NOMO-1 (cell line): ENCODE results near the gene DDA1.

Experiments used
- DNase-seq, 2 experiments: peaks; one replicate each; lab custom pipeline; 2025; ENCODE audit not compliant: unreplicated experiment in 2 of 2; lab: John Stamatoyannopoulos, UW

DDA1 gene

DNA sequence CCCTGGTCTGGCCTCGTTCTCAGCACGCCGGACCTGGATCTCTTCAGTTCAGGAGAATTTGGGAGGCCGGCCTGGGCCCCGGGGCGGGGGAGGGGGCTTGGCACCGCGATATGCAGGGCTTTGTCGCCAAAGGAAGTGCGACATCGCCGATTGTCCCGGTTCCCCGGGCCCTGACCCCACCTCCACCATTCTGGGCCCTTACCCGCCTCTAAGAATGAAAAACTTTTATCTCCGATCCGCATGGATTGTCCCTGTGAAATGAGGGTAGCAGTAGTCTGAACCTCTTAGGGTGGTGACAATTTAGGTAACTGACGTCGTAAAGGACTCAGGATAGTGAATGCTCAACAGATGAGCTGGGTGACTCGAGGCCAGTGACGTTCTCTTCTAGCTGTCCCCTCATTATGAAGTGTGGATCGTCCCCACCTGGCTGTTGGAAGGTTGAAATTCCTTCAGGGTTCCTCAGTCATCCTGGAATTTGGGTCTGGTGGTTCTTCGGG, 650 bp downstream of the DDA1 start:
- DNase-seq = peak in 1 of 2 experiments; percentile 15

DNA sequence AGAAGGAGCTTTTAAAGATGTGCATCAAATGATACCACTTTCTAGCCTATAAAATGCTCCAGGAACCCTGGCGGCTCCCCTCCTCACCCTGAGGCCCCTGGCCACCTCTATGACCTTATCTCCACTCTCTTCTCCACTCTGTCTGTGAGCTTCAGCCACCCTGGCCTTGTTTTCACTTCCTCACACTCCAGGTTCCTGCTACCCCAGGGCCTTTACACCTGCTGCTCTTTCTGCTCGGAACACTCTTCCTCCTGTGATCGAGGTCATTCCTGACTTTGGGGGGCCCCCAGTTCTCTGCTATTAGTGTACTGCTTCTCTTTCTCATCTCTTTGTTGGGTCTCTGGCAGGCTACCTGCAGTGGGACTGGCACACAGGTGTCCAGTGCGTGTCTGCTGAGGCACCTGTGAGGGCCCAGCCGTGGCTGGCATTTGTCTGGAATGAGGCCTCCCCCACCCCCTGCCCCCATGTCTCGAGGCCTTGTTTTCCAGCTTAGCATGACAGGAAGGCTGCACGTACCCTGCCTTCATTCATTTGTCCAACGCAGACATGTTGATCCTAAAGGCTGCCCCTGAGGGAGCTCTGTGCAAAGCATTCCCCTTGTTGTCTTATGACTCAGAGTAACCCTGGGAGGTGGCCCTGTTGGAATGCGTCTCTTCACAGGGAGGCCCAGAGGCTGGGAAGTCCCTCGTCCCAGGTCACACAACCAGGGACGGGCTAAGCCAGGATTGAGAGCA, 2.3 kb downstream of the DDA1 start:
- DNase-seq = no peak

DNA sequence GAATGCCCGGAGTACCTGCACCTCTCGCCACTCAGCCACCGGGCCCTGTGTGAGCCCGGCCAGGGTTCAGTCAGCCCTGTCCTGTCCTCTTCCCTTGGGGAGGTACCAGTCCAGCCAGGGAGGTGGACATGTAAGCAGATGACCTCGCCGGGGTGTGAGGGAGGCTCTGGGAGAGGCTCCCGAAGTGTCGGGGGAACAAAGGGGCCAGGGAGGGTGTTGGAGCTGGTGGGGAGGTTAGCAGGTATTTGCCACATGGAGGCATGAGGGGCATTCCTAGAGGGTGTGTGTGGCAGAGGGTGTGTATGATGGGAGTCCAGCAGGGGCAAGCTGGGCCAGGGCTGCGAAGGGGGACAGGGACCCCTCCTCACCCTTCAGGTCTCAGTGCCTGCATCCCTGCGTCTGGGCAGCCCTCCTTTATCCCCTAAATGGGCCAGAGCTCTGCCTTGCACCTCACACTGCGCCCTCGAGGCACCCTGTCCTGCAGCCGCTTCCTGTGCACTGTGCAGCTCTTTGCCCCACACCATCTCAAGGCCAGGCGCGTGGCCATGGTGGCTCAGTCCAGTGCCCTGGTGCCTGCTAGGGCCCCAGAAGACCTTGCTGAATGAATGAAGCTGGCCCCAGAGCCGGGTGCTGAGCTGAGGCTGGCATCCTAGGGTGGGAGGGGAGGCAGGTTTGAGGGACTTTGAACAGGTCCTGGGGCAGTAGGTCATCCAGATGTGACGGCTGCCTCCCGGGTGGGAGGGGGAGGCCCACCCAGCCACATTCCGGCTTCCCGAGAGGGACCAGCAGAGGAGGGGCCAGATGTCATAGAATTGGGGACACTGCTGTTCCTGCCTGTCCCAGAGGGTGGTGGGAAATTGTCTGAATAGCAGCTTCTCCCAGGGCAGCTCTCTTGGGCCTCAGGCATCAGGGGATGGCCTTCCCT, 3.1 kb downstream of the DDA1 start:
- no peak for DNase-seq

DNA sequence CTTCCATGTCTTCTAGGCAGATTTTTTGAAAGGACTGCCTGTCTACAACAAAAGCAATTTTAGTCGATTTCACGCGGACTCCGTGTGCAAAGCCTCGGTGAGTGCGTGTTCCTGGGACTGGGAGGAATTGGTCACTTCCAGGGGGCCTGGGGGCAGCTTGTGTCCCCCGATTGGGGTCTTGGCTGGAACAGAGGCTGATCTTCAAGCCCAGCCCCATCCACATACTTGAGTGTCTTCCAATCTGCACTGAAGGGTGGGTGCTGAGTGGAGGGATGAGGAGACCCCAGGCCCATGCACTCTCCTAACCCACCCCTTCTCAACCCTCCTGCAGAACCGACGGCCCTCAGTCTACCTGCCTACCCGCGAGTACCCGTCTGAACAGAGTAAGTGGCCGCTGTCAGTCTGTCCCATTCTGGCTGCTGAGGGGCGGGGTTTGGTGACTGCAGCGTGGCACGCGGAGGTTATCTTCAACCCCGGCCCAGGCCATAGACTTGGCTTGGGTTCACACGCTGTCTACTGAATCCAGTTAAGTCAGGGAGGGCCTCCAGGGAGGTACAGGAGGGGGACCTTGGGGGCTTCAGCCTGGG, 4.7 kb downstream of the DDA1 start:
- no peak for DNase-seq

DNA sequence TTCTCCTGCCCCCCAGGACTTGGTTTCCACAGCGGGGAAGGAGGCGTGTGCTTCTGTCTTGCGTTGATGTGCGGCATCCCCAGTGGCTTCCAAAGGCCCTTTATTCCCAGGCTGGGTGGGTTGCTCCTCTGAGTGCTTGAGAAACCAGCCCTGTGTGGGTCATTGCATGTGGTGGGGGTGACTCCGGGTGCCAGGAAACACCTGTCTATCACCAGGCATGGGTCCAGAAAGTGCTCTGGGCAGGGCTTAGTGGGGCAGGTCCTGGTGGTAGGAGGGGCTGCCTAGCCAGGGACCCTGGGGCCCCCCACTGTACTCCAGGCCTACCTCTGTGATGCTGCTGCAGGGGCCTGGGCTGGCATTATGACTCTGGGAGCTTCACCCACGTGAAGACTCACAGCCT, 9.6 kb downstream of the DDA1 start:
- no peak for DNase-seq

DNA sequence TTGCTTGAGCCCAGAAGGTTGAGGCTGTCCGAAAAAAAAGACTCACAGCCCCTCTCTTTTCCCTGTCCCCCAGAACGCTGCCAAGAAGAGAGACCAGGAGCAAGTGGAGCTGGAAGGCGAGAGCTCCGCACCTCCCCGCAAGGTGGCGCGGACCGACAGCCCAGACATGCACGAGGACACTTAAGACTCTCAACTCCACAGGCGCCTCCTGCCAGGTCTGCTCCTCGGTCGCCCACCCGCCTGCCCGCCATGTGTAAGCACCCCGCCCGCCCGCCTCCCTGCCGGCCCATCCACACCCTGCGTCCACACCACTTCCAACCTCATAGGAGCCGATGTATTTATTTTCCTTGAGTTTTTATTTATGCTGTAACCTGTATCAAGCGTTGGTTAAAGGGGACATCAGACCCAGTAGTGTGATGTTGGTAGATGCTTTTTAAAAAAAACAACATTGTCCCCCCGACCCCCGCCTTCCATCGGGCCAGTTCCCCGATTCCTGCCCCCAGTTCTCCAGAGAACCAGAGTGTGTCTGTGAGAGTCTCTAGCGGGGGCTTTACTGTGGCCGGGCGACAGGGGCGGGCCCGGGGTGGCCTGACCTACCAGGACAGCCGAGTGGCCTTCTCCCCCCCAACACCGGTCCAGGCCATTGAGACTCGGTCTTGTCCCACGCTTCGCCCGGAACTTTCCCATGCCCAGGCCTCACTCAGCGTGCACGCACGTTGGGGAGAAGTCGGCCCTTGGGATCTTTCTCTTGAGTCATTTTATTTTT, 10.3 kb downstream of the DDA1 start:
- DNase-seq = no peak

DNA sequence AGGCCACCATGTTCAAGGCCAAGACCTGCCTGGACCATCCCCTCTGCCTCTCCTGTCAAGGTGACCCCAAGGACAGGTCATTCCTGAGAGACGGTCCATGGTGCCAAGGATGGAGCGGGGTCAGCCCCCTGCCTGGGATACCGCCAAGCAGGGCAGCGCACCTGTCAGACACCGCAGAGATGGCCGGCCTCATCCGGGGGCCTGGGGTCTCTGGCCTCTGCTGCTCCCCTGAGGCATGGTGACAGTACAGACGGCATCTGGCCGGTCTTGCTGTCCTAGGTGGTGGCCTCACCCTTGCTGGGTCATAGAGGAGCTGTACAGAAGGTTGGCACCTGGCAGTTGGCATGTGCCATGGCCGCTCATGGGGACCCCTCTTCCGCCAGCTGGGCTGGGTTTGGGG, 11.1 kb downstream of the DDA1 start:
- DNase-seq = no peak

DNA sequence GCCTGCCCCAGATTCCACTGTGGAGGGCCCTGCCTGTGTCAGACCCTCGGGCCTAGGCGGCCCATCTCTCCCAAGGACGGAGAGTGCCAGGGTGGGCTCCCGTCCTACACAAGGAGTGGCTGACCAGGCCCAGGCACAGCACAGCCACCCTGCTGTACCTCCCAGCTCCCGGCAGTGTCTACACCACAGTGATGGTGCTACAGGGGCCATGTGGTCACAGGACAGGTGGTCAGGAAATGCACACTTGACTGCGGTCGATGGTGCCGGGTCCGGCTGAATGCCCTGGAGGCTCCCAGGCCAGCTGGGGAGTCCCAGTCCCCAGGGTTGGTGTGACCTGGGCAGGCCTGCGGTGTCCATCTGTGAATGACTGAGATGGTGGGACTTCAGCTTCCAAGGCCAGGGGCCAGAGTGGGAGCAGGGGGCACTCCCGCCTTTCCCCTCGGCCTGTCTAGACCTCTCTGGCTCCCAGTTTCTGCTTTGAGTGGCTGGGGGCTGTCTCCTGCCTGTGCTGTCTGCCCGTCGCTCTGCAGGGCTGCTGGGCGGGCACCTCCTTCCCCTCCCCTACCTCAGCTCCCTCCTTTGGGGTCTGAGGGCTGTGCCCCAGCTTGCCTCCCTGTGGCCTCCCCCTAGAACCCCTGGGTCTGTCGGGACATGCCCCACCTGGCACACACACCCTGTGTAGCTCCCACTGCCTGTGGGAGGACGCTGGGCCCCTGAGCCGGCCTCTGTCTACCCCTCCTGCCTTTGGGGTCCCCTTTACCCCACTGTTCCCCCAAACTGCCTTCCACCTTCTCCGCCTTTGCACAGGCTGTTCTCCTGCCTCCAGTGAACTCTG, 12.5 kb downstream of the DDA1 start:
- DNase-seq = no peak

DNA sequence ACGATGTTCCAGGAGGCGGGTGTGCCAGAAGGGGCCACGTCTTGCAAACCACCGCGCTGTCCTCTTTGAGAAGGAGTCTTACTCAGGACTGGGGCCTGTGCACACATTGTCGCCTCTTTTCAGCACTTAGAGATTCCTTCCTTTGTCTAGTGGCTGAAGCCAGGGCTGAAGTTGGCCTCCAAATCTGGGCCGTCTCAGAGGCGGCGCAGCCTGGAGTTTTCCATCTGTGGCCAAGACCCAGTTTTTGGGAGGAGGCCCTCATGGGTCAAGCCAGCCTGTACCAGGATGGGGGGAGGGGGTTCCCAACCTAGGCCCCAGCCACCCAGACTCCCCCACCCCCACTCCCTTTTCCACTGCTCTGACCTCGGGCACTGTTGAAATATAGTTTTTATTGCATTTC, 13.5 kb downstream of the DDA1 start:
- no peak for DNase-seq

DNA sequence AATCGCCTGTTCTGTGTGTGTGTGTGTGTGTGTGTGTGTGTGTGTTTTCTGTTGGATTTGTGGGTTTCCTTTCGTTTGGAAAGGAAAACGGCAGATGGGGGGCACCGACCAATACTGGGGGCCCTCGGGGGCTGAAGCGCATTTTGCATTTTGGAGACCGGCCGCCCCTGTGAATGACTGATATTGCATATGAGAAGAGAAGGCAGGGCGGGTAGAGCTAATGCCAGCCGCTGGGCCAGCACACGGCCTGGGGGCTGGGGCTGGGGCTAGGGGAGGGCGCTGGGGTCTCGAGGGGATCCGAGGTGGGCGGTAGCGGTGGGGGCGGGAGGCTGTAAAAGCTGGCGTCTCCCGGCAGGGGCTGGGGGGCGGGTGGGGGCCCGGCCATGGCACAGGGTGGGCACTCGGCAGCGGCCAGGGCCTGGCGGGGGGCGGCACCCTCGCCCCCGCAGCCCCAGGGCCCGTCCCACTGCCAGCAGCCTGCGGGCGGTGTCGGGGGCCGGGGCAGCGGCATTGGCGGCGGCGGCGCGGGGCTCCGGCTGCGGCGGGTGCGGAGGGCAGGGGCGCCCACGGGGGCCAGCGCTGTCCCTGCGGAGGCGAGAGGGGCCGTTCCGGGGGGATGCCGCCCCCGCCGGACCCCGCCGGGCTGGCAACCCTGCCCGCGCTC, 14.1 kb downstream of the DDA1 start:
- no peak for DNase-seq

DNA sequence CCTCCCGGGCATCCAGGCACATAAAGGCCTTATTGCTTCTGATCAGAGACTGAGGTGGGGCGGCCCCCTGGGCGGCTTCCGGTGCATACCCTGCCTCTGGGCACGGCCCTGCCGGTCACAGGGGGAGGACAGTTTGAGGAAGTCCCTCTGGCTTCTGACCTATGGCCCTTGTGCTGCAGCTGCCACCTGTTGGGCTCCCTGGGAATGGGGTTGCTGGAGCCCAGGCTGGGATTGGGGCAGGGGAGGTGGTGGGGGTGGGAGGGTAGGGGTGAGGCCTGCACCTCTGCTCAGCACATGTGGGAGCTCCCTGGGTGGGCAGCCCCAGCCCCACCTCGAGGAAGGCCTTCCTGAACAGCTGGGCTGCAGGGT, 14.6 kb downstream of the DDA1 start:
- no peak for DNase-seq

DNA sequence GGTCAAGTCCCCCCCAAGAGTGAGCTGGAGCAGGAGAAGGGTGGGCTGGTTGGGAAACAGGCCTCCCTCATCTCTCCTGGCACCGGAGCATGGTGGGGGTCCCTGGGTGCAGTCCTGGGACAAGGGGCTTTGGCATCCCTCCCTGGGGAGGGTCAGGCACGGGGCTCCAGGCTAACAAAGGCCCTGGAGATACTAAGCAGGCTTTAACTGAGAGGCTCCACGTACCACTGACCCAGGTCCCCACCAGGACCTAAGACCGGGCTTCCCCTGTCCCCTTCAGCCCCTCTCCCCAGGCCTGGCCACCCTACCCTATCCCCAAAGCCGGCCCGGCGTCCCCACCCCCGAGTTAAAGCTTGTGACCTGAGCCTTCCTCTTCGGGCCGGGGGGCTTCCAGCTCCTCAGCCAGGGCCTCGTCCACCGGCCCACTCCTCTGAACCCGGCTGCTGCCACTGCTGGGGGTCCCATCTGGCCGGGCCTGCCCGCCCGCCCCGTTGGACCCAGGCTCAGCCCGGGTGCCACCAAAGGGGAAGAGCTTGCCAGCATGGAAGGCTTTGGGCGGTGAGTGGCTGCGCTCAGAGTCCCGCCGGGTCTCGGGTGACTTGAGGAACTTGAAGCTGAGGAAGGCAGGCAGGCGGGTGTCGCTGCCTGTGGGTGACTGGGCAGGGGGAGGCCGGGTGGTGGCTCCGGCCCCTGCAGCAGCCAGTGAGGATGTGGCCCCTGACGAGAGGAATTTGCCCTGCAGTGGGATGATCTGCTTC, 15.2 kb downstream of the DDA1 start:
- no peak for DNase-seq

DNA sequence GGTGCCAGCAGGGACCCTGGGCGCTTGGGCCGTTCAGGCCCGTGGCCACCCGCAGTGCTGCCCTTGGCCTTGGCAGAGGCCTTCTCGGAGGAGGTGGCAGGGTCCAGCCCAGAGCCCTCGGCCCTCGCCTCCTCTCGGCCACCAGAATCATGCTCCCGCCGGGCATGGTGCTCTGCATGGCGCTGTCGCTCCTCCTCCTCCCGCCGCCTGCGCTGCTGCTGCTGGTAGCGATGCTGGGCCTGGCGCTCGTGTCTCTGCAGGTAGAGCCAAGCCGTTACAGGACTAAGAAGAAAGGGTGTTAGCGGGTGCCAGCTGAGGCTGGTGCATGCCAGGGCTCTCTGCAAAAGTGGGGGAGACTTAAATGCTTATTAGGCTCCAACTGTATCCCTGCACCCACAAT, 15.8 kb downstream of the DDA1 start:
- no peak for DNase-seq

DNA sequence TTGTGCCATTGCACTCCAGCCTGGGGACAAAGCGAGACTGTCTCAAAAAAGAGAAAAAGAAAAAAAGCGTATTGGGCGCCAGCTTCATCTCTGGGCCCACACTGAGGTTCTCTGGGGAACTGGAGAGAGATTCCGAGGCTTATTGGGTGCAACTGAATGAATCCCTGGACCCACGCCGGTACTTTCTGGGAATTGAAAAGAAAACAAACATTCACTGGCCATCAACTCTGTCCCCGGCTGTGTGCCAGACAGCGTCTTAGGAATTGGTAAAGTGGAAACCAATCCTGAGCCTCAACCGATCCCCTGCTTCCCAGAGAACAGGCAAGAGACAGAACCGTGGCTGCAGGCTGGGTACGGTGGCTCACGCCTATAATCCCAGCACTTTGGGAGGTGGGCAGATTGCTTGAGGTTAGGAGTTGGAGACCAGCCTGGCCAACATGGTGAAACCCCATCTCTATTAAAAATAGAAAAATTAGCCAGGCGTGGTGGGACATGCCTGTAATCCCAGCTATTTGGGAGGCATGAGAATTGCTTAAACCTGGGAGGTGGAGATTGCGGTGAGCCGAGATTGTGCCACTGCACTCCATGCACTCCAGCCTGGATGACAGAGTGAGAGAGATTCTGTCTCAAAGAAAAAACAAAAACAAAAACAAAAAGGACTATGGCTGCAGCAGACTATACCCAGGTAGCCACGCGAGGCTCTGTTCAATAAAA, 16.7 kb downstream of the DDA1 start:
- DNase-seq = no peak

DNA sequence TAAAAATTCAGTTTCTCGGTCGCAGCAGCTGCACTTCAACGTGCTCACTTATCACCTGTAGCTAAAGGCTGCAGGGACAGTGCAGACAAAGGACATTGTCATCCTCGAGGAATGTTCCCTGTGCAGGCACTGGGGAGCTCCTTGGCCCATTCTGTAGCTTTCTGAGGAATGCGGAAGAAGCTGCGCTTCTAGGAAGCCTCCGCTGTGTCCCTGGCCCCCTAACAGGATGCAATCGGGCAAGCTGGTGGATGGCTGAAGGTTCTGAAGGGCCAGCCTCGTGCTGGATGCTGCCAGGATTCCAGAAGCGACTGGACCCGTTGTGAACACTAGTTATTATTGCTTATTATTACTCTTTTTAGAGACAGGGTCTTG, 17.2 kb downstream of the DDA1 start:
- DNase-seq = no peak

DNA sequence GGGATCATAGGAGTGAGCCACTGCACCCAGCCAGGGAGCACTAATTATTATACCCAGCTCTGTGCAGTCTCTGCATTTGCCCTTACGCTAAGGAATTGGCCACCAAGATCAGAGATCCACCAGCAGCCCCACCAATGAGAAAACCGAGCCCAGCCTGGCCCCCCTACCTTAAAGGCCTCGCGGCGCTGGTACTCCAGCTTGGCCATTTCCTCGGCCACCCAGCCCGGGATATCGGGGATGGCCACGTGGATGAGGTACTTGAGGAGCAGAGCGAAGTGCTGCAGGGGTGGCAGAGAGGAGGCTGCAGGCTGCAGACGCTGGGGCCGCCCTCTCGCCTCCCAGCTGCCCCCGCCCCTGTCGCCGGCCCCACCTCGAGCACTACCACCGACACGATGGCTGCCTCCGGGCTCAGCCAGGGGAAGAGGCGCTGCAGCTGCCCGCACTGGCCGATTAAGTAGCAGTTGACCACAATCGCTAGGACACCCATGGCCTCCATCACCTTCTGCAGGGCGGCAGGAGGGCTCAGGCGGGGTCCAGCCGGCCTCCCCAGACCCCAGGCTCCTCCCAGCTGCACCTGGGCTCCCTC, 17.8 kb downstream of the DDA1 start:
- DNase-seq = no peak

DNA sequence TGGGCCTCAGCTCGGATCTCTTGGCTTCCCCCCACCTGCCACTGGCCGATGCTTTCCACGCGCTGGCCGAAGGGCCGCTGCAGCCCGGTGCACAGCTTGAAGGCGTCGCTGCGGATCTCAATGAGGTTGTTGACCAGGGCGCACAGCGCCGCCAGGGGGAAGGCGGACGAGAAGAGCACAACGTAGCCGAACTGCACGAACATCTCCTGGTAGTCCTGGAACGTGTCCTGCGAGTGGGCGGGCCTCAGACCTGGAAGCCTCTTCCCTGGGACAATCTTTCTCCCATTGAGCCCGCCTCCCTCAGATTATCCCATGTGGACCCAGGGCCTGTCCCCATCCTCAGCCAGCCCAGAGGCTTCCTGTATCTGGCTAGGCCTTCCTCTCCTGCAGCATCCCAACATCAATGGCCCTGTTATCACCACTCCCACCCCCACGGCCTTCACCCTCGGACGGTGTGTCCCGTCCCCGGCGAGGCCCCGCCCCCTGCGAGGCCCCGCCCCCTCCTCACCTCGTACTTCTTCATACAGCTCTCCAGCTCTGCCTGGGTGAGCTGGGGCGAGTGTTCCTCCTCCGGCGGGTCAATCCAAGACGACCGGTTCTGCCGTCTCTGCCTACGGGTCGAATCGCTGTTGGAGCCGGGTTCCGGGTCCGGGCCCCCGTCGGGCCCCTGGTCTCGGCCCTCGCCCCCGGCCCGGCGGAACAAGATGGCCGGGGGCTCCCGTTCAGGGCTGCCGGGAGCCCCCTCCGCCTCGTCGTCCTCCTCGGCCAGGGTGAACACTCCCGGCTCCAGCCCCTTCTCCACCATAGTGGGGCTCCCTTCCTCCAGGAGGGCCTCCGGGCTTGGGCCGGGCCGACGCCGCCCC, 18.5 kb downstream of the DDA1 start:
- DNase-seq = no peak
